Measurements from ENCODE around the gene PMIS2.

The PMIS2 gene

DNA sequence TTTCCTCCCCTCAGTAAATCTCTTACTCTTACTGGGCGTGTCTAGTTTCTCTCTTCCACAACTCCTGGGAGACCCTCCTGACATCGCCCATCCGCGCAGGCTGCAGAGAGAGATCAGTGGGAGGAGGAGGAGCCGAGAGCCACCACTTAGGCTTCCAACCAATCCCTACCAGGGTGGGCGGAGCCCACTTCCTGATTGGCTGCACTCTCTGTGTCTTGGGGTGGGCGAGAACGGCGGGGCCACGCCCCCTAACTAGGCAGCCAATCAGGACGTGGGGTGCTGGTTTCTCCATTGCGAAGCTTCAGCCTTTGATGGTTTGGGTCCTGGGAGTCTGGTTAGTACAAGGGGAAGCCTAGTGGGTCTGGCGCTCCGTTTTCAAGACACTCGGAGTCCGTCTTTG, at the start of gene PMIS2:
Gene PMIS2, plus strand, starts transcription at position 326 of the 400 bp plus-strand sequence. CDS start 87 bp downstream, outside the sequence.
- DNase-seq (ENCODE audit: low read depth in 1 of 2, low spot score in 1 of 2) = no peak

DNA sequence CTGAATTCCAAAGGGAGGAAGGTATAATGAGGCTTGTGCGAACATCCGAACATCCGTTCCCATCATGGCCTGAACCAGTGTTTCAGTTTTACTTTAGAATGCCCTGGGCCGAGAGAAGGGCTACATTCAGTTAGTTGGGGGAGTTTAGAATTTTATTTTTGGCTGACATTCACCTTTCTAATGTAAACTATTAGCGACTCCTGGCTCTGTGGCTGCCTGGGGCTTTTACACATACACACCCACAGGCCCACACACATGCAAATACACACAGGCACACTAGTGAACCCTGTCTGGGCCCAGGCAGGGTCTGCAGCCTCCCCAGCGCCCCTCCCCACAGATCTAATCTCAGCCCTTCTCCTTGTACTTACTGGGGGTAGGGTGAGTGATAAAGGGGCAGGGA, 46.7 kb upstream of the PMIS2 start:
- no peak for DNase-seq (ENCODE audit: low read depth in 1 of 2, low spot score in 1 of 2)

DNA sequence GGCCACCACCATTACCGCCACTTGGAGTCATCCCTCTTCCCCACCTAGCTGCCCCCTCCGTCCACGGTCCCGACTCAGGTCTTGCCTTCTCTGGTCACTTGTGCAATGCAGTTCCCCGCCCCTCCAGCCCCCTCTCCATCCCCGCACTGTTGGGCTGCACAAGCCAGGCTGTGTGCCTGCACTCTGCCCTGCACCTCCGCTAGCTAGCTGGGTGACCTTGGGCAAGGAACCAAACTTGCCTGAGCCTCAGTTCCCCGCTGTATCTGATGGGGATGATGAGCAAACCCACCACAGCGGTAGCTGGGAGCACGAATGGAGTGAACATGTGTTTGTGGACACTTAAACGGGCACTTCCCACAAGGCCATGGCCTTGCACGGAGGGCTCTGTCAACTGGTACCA, 46.1 kb upstream of the PMIS2 start:
- no peak for DNase-seq (ENCODE audit: low read depth in 1 of 2, low spot score in 1 of 2)

DNA sequence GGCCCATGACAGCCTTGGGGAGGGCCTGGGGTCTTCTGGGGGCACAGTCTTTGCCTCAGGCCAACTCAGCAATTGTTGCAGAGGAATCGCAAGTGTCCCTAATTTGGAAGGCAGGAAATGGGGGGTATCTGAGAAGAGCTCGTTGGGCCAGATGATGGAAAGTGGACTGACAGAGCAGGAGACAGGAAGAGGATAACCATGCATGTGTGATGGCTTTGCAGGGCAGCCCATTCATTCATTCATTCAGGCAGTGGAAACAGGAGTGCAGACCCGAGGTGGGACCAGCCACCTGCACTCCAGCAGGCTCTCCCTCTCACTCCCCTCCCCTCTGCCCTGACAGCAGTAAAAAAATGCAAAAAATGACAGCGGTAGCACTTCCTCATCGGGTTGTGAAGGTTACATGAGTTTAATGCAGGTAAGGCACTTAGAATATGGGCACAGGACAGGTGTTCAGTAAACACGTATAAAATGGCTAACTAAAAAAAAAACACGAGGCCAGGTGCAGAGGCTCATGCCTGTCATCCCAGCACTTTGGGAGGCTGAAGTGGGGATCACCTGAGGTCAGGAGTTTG, 45.5 kb upstream of the PMIS2 start:
- no peak for DNase-seq (ENCODE audit: low read depth in 1 of 2, low spot score in 1 of 2)

DNA sequence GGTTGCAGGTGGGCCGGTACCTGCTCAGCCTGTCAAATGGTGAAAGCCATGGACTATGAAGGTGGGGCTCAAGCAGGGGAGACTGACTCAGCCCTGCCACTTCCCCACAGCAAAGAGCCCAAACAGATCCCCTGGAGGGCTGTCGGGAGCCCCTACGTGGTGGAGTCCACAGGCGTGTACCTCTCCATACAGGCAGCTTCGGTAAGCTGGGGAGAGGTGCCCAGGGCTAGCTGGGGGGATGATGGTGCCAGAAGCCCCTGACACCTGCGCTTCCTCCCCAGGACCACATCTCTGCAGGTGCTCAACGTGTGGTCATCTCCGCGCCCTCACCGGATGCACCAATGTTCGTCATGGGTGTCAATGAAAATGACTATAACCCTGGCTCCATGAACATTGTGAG, 43.8 kb upstream of the PMIS2 start:
- no peak for DNase-seq (ENCODE audit: low read depth in 1 of 2, low spot score in 1 of 2)

DNA sequence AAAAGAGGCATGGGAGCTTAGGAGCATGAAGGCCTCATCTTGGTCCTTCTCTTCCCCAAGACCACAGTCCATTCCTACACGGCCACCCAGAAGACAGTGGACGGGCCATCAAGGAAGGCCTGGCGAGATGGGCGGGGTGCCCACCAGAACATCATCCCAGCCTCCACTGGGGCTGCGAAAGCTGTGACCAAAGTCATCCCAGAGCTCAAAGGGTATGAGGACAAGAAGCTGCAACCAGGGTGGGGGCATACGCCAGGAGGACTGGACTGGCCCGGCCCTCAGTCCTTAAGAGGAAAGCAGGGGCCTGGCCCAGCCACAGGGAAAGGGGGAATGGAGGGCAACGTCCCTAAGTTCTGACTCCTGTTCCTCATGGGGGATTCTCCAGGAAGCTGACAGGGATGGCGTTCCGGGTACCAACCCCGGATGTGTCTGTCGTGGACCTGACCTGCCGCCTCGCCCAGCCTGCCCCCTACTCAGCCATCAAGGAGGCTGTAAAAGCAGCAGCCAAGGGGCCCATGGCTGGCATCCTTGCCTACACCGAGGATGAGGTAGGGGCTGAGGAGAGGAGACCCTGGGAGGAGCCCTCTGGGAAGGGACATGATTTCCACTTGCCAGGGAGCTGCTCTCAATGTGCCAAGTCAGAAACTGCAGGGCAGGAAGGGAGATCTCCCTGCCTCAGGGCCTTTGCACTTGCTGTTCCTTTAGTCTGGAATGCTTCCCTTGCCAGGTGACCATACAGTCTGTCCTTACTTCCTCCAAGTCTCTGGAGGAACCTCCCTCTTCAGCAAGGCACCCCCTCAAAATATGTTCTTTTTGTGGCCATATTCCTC, 42.5 kb upstream of the PMIS2 start:
- DNase-seq (ENCODE audit: low read depth in 1 of 2, low spot score in 1 of 2) = no peak

DNA sequence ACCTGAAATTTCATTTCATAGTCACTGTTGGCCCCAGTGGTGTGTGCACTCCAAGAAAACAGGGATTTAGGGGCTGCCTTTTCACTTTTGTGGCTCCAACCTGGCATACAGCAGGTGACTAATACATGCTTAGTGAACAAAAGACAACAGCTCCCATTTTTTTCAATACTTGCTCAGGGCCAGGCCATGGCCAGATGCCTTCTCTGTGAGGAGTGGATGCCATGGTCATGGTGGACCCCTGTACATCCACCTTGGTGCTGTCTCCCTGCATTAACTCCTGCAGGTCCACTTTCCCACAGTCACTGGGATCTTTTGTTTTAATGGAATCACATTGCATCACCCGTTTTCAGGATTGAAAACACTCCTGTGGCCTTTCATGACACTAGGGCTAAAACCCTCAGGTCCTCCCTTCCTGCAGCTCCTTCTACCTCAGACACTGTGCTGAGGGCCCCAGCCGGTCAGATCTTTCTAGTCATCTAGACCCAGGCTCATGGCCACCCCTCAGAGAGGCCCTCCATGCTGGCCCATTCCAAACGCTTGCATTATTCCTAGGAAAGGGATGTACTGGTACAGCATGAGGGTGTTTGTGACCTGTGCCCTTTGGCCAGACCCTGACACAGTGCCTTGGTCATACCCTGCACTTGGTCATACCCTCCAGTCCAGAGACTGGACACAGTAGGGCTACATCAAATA, 41.7 kb upstream of the PMIS2 start:
- no peak for DNase-seq (ENCODE audit: low read depth in 1 of 2, low spot score in 1 of 2)

DNA sequence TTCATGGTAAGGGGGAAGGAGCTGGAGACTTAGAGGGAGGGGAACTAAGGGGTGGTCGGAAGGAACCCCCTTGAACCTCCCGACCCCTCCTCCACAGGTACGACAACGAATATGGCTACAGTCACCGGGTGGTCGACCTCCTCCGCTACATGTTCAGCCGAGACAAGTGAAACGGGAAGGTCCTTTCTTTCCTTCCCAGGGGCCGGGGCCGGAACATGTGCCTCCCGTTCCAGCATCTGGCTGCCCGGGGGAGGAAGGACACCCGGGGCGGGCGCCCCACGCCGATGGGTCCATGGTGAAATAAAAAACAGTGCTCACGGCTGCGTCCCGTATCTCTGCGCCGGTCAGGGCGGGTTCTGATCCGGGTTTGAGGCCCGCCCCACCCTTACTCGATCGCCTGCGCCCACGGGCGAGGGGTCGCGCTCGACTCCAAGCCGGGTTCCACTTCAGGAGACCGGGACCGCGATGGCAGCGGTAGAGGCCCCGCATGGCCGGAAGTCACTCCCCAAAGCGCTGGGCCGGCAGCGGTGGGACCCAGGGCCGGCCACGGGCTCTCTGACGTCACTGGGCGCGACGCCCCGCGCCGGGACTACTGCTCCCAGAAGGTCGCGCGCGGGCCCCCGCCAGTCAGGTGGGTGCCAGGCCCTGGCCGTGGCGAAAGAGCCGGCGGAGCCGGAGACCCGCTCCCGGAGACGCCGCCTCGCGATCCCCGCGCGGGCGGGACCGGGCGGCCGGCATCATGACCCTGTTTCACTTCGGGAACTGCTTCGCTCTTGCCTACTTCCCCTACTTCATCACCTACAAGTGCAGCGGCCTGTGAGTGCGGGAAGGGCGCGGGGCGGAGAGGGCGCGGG, 40.7 kb upstream of the PMIS2 start, which contains the start of gene TMEM147:
Gene TMEM147, plus strand, starts transcription at position 626 of the 854 bp plus-strand sequence. Its CDS starts 114 bp downstream, at position 740.
- DNase-seq (ENCODE audit: low read depth in 1 of 2, low spot score in 1 of 2) = peak; percentile 72 to 73

DNA sequence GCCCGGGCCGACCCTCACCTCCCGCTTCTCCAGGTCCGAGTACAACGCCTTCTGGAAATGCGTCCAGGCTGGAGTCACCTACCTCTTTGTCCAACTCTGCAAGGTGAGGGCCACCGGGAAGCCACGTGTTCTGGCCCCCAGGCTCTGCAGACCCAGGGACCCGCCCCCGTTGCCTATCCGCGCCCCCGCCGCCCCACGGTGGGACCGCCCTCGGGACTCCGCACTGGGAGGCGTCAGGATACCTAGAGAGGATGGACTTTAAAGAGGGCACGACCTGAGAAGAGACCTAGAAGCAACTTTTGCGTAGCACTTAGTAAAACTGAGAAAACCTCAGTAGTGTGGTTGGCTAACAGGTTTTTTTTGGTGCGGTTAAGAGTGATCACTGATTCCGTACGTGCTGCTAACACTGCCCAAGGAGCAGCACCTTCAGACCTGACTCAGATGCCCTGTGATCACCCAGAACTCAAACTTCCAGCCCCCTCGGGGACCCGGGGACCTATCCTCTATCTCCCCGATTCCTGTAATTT, 40.1 kb upstream of the PMIS2 start:
- DNase-seq (ENCODE audit: low read depth in 1 of 2, low spot score in 1 of 2) = peak; percentile 40 to 59

DNA sequence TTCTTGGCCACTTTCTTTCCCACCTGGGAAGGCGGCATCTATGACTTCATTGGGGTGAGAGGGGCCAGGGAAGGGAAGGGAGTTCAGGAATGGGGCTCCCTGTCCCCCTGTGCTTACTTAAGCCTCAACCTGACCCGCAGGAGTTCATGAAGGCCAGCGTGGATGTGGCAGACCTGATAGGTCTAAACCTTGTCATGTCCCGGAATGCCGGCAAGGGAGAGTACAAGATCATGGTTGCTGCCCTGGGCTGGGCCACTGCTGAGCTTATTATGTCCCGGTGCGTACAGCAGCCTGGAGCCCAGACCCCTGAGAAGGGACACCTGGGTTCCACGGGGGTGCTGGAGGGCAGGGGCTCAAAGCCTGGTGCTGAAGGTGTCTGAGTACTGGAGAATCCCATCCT, 39.4 kb upstream of the PMIS2 start:
- DNase-seq (ENCODE audit: low read depth in 1 of 2, low spot score in 1 of 2) = no peak

DNA sequence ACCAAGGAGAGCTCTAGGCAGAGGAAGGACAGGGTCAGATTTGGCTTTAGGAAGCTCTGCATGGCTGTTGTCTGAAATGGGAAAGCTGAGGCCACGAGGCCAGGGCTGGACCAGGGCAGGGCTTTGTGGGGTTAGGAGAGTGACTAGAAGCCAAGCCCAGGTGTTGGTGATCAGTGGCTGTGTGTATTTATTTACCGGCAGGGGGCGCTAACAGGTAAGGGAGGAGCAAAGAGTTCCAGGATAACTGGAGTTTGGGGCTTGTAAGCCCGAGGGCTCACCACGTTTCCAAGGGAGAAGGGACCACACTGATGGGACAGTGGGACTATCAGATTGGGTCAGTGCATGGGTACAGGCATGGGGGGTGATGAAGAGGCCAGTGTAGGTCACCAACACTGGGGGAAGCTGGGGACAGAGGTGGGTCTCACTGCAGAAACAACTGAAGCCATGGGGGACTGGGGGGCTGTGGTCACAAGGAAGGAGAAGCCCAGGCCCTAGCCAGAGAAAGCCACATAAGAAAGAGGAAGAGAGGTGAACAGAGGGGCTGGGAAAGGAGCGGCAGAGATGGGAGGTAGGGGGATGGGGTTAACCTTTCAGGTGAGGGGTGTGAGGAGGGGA, 36.7 kb upstream of the PMIS2 start:
- peak; percentile 26 to 57 for DNase-seq (ENCODE audit: low read depth in 1 of 2, low spot score in 1 of 2)

DNA sequence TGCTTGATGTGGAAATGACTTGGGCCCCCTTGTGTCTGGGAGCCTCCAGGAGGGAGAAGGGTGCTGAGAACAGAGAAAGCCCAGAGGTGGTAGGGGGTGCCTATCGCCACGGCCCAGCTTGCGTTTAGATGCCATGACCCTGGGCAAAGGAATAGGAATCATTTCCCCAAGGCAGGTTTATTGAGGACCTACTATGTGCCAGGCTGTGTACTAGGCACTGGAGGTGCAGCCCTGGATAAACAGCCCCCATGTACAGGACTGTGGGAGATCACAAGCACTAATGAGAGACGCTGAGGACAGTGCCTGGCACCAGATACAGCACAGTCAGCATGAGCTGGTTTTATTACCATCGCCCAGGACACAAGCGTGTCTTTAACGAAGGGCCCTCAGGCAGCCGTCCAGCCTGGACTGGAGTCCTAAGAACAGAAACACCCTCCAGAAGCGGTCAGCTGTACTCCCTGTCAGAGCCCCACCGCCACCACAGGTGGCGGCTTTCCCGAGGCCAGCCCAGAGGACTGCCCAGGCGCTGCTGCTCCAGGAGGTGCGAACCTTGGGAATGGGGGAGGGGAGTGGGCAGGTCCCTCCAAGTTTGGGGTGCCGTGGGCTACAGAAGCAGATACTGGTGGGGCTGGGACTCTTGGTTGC, 36.0 kb upstream of the PMIS2 start:
- no peak for DNase-seq (ENCODE audit: low read depth in 1 of 2, low spot score in 1 of 2)

DNA sequence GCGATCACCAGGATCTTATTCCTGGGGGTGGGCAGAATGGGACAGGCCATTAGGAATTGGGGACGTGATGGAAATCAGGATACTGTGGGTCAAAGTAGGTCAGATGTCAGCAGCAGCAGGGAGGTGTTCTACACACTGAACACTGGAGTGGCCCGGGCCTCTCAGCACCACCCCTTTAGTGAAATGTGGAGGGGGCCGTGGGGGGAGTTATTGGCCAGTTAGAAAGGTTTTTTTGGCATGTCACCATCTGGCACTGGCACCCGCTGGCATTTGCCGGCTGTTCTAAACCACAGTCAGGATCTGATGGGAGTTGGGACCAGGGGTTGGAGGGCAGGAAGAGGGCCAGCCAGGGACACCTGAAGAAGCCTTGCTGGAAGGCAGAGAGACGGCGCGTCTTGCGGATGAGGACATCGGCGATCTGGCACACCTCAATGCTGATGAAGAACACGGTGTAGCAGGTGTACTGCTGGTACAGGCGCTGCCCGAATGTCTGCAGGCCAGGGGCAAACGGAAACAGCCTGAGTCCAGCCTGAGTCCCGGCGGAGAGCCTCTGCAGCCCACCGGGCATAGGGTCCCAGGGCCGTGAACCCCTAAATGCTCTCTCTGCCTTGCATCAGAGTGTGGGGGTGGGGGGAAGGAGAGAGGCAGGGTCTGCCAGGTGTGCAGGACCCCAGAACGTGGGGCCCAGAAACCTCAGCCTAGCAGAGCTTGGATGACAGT, 34.7 kb upstream of the PMIS2 start:
- DNase-seq (ENCODE audit: low read depth in 1 of 2, low spot score in 1 of 2) = no peak

DNA sequence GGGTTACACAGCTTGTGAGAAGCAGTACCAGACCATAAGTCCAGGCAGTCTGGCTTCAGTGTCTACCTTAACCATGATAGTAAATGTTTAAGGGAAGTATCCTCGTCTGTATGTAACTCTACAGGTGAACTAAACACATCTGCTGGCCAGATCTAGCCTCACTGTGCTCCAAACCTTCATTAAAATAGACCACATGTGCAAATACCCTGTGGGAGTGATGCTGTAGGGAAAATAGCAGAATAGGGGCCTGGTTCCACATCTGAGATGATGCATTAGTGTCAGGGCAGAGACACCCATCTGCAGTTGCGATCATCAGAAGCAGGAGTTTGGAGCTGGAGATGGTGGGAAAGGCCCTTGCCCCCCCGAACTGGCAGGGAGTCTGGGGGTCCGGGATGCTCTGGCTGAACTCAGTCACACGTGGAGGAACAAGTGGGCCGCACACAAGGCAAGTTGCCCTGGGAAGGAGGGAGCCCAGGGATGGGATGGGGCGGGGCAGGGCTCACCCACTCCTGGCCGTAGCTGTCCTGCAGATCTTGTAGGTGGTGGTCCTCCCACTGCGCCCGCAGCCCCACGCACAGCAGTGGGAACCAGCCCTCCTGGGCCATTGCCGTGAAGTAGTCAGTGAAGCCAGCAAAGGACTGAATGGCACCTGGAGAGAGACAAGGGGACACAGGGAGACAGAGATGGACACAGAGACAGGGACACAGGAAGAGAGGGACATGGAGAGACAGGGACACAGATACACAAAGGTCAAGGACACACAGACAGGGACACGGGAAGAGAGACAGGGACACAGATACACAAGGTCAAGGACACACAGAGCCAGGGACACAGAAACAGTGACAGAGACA, 33.2 kb upstream of the PMIS2 start:
- no peak for DNase-seq (ENCODE audit: low read depth in 1 of 2, low spot score in 1 of 2)

DNA sequence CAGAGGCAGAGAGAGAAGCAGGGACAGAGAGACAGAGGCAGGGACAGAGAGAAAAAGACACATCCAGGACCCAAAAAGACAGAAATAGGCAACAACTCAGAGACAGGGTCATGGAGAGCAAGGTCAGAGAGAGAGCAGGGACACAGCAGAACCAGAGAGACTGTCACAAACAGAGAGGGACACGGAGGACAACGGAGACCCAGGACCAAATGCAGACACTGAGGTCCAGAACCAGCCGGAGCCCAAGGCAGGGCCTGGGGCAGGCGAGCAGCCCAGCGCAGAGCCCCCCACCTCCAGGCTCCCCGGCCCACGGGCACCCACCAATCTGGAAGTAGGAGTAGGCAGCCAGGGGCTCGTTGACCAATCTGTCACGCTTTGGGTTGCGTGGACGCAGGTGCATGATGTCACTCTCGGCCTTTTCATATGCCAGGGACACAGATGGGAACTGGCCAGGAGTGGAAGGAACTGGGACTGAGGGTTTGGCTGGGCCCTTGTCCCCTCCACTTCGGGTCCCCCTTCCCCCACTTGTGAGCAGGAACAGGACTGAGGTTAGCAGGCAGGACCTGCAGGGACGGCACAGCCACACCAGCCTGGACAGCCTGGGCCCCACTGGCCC, 32.5 kb upstream of the PMIS2 start:
- DNase-seq (ENCODE audit: low read depth in 1 of 2, low spot score in 1 of 2) = no peak

DNA sequence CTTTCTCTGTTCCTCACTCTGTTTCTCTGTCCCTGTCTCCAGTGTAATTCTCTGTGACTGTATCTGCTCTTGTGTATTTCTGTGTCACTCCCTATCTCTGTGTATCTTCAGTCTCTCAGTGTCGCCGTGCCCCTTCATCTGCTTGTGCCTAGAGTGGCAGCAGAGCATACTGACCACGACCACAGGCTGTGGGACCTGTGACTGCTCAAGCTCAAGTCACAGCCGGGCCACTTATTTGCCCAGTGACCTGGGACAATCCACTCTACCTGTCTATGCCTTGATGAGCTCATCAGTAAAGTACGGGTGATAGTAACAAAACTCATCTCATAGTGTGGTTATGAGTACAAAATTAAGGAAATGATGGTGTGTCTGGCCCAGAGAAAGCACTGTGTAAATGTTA, 31.9 kb upstream of the PMIS2 start:
- no peak for DNase-seq (ENCODE audit: low read depth in 1 of 2, low spot score in 1 of 2)

DNA sequence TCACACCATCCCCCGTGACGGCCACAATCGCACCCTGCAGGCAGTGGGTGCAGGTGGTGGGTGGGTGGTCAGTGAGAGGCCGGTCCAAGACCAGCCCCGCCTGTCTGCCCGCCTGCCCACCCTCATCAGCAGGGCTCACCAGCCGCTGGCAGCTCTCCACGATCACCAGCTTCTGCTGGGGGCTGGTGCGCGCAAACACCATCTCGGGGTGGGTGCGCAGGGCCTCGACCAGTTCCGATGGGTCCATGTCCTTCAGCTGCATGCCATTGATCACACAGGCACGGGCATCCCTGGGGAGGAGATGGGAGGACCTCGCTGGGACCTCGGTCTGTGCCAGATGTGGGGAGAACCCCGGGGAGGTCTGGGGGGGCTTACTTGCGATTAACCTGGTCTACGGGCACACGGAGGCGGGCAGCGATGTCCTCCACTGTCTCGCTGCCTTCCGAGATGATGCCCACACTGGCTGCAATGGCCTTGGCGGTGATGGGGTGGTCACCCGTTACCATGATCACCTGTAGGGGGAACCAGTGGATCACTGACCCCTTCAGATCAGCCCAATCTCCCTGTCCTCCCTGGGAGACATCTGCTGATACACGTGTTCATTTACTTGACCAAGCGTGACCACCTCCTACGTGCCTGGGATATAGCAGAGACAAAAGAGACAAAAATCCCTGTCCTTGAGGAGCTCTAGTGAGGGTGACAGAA, 30.5 kb upstream of the PMIS2 start:
- DNase-seq (ENCODE audit: low read depth in 1 of 2, low spot score in 1 of 2) = no peak
